Activated CD8-positive, alpha-beta memory T cell treated with anti-CD3 and anti-CD28 coated beads for 1 hour (primary cell): ENCODE results near the gene DGAT2.

ENCODE experiments used
- DNase-seq, 2 donors: peaks; one replicate each; pipeline ENCODE4 v3.0.0-alpha.2; 2020; ENCODE audit warnings: low read depth in 1 of 2; ENCODE audit errors: extremely low read depth in 1 of 2

The DGAT2 gene

DNA sequence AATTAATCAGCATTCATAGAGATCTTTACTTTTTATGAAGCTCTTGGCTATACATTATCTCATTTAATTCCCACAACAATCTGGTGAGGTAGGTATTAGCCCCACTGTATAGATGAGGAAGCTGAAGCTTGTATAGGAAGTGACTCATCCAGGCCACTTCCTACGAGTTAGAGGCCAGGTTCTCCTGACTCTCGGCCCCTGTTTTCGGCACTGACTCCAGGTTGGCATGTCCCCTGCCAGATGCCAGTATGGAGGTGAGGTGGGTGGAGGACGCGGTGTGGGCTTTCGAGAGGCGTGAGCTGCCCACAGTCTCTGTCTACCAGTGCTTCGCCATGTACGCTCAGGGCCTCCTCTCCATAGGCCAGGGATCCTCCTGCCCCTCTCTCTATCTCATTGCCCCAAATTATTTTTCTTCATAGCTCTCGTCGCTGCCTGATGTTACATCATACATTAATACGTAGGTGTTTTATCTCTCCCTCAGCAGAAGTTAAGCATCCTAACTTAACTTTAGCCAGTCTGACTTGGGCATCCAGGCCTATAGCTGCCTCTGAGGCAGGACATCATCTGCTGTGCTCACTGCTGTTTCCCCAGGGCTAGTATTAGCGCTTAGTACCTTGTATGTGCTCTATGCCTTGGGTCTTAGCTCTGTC, 9.0 kb downstream of the DGAT2 start:
- no peak for DNase-seq

DNA sequence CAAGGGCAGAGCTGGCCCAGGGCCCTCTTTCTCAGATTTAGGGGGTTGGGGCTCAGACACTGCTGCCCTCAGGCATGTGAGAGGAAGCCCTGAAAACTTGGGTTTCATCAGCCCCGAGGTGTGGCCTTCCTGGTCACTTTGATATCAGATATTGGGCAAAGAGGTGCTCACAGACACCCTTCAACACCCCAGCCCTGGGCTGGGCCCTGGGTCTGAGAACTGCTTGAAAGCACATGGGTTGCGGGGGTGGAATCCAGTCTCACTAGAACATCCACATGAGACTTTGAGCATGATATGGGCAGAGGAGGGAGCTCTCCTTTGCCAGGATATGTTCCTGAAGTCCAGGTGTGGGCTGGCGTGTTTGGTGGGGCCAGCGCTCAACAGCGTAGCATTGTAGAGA, 10.4 kb downstream of the DGAT2 start:
- DNase-seq, result no peak

DNA sequence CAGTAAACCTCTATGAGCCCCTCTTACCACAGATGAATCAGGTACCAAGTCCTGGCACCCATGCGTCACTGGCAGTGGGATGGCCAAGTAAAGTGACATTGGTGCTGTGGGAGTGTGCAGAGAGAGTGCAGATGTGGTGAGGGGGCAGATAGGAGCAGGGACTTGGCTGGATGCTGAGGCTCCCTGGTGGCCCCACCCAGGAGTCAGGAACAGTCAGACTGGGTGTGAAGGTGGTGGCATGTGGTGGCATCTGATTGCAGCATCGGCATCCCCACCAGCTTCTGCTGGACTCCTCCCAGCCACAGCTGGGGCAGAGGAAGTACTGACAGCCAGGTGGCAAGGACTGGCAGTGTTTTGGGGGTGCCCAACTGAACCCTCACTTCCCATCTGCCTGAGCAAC, 11.4 kb downstream of the DGAT2 start:
- no peak for DNase-seq

DNA sequence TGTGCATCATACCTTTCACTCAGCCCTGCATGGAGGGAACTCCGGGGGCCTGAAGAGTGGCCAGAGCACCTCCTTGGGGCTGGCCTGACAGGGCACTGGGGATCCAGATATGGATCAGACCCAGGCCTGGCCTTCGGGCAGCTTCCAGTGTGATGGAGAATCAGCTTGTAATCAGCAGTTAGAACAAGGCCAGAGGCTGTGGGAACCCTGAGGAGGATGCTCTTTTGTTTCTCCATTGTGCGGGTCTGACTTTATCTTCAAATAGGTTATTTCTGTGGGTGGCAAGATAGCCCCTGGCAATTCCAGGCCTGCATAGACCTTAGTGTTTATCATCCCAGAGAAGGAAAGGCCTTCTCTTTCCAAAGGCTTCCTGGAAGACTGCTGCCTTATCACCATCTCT, 12.3 kb downstream of the DGAT2 start:
- no peak for DNase-seq

DNA sequence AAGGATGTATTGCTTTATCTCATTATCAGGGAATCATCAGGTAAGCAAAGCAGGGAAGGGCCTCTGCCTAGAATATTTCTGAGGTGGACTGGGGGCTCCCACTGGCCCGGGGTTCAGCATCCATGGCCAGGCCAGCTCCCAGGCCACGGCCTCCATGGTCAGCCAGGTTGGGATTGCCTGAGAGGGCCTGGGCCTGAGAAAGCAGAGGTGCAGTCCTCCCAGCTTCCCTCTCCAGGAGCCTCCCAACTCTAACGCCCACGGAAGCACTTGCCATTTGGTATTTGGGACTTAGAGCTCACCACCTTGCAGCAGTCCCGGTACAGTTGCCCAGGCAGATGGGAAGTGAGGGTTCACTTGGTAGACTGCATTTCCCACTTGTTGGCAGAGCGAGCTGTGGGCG, 12.7 kb downstream of the DGAT2 start:
- no peak for DNase-seq

DNA sequence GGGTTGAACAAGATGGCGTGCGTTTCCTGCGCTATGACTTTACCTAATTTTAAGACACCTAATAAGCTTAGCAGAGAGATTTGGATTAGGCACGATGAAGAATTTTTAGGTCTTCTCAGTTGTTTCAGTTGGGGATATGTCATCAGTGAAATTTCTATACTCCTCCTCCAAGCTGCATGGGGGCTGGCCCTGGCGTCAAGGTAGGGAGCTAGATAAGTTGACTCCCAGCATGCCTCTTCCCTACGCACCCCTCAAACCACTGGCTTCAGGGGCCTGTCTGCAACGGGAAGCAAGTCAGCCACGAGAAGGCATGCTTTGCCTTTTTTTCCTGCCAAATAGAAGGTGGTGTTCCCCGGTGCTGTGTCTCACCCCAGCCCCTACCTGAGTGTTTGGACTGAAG, 13.3 kb downstream of the DGAT2 start:
- DNase-seq, result no peak

DNA sequence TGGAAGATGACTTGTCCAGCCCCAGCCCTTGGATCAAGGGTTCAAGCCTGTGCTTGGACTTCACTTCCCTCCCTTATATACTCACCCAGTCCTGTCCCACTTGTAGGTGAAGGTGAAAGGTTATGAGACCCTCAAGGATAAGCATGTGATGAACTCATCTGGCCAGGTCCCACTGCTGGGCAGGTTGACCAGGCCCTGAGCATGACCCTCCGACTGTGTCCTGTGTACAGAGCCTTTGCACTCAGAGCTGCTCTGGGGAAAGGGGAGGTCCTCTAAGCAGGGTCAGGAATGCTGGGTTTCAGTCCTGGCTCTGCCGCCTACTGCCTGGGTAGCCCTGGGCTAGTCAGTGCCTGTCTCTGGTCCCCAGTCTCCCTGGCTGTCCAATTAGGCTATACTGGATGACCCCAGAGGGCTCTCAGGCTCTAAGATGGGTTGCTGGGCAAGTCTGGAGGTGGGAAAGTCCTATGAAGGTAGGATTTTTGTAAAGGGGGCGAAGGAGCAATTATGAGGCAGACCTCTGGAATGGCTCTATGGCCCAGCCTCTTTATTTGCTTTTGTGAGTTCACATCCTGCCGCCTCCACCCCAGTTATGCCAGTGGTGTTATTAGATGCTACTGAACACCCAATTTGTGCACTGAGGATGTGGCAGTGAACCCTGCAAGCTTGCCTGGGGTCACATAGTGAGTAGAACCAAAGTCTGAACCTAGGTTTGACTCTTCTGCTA, 14.1 kb downstream of the DGAT2 start:
- no peak for DNase-seq

DNA sequence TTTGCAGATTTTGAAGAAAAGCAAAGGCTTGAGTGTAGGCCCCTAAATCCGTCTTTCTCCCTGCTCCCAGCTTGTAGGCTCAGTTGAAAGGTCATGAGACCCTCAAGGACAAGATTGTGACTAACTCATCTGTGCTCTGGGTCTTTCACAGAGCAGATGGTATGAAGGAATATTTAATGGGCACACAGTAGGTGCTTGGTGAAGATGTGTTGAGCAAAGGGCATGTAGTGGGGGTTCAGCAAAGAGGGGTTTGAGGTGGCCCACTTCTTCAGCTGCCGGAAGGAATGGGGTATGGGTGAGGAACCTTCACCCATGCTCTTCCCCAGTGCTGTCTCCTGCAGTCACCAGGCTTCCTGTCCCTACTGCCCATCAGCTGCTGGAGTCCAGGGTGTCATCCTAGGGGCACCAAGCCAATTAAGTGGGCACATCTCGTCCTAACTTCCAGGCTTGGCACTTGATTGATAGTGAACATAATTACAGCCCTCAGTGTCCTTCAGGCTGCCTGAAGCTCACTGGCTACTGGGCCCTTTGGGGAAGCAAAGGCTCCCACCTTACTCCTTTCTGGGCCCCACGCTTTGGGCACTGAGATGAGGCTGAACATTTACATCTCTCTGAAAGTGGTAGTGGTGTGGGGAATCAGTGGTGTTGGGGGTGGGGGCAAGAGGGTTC, 15.0 kb downstream of the DGAT2 start:
- DNase-seq, result no peak

DNA sequence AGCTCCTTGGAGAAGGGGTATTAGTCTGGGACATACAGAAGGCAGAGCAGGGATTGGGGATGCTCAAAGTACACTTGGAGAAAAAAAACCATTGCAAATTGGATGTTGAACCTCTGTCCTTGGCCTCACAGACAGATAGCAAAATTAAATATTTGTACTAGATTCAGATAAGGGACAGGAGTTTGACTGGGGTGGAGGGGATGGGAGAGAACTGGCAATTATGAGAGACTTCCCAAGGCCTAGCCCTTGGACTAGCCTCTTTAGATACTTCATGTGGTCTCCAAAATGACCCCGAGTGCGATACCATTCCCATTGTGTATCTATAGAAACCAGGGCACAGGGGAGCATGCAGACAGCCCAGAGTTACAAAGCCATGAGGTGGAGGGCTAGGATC, 15.5 kb downstream of the DGAT2 start:
- no peak for DNase-seq

DNA sequence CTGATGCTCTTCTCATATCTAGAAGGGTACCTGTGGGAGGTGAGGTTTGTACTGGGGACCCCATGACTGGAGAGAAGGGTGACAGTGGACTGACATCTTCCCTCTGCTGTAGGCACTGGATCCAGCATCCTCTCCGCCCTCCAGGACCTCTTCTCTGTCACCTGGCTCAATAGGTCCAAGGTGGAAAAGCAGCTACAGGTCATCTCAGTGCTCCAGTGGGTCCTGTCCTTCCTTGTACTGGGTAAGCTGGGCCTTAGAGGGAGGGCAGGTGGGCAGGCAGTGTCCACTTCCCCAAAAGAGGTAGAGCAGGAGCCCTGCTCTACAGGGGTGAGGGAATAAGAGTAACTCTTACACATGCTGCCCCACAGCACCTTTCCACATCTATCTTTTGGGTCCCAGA, 15.9 kb downstream of the DGAT2 start:
- DNase-seq, result no peak

DNA sequence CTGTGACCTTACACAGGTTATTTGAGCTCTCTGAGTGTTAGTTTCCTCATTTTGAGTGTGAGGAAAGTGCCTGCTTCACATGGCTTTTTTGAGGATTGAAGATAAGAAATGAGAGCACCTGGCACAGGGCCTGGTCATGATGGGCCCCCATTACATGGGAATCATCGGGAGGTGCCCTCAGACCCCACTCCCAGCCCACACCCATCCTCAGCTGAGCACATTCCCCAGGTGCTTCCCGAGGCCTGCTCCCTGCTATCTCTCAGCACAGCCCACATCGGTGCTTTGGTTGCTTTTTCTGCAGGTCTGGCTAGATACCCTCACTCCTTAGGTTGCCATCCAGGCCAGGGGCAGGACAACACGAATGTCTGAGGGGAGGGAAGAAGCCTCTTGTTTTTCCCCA, 16.6 kb downstream of the DGAT2 start:
- no peak for DNase-seq

DNA sequence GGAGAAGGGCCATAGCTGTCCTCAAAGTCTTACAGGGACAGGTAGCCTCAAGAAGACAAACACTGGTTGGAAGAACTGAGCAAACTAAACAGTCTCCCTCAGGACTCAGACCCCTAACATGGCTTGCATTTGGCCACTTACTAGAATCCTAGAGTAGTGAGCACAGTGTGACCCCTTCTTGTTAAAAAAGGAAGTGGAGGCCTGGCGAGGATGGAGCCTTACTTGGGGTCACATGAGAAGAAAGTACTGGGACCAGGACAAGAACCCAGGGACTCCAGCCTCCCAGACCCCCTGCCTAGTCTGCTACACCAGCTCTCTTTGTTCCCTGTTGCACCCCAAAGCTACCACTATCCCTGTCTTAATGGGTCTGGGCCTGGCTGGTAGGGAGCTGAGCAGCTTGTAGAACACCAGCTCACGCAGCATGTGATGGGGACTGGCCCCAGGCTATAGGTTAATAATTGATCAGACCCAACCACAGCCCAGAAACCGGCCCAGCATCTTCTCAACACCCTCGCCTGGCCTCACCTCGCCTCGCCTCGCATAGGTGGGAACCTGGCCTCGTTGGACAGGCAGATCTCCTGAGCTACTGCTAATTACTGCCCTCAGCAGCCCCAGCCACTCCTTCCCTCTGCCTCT, 17.6 kb downstream of the DGAT2 start:
- DNase-seq, result no peak

DNA sequence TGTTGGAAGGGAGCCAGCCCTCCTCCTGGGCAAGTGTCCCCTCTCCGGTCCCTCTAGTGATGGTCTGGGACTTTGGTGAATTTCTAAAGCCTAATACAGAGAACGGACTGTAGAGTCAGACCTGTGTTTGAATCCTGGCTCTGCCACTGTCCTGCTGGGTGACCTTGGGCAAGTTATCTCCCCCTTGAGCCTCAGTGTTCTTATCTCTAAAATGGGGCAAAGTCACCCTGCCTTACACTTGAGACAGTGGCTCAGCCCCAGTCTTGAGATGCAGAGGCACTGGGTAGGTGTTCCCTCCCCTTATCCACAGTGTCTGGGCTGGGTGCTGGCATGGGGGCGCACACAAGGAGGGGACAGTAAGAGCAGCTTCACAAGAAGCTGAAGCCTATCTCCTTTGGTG, 20.9 kb downstream of the DGAT2 start:
- no peak for DNase-seq

DNA sequence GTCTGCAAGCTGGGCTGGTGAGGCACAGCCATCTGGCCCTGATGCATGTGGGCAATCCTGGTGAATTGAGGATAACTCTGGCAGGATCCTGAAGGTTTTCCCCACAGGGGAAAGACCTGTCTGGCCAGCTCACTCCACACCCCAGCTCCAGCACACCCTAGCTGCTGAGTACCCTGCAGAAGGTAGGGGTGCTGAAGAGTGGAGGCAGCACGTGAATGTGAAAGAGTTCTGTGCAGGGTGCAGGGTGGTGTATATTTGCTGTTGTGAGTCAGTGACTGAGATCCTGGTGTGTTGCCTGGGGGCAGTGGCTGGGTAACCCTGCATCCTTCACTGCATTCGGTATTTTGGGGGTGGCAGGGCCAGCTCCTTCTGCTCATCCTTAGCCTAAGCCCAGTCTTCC, 22.4 kb downstream of the DGAT2 start:
- no peak for DNase-seq

DNA sequence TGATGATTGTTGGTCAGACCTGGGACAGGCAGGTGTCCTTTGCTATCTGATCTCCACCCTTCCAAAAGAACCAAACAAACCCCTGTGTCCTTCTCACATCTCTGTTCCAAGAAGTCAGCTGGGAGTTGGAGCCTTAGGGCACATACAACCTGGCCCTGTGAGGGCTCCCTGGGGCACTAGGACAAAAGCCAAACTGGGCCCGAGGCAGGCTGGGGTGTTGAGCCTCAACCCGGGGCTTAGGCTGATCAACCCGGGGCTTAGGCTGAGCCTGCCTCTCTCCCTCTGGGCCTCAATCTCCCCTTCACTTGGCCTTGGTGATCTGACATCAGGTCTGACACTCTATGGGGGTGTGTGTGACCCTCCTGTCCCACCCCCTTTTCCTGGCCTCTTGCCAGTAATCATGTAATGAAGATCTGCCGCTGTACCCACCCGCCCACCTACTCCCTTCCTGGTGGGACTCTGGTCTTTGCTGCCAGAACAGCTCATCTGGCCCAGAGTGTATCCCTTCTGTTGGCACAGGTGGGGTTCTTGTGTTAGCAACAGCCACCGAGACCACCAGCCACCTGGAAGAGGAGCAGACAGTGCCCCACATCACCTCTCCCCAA, 23.7 kb downstream of the DGAT2 start:
- no peak for DNase-seq

DNA sequence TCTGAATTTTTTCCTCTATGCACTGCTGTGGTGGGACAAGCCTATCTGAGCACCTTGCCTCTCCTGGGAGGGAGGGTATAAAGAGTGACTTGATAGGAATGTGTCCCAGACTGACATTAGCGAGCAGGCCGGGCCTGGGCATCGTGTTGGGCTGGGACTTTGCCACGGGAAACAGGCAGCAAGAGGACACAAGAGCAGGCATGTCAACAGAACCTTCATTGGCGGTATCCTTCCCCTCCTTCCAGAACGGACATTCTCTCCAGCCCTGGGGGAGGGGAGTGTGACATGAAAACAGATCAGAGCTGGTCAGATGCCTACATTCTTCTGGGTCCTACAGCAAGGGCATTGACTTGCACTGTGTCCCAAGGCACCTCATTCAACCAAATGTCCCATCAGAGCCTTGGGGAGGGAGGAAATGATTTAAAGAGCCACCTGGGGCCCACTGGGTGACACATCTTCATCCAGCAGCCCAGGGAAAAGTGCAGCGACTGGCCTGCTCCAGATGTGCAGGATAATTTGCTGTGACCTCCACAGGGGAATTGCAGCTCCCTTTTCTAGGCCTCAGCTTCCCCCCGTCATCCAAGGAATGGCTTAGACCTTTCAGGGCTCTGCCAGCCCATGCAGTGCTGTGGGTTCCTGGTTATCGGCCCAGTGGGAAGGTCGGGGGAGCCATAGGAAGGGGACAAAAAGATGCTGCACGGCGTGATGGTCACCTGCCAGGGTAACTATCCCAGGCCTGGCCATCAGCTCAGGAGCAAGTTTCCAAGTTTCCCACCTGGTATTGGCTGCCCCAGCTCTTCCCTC, 24.6 kb downstream of the DGAT2 start:
- DNase-seq, result no peak

DNA sequence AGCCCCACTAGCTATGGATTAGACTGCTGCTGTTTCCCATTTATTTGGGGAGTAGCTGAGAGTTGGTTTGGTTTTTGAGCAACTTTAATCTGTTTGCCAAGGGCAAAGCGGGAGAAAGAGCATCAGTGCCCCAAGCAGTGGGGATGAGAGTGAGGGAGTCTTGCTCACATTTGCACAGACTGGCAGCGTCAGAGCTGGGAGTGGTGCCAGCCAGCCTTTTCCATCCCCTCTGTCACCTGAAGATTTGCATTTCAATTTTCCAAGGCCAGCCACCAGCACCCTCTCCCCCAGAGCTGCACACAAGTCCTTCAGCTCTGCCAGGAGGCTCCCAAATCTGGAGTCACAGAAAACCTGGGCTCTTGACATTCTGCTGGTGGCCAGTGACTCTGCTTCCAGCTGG, 25.4 kb downstream of the DGAT2 start:
- DNase-seq, result no peak

DNA sequence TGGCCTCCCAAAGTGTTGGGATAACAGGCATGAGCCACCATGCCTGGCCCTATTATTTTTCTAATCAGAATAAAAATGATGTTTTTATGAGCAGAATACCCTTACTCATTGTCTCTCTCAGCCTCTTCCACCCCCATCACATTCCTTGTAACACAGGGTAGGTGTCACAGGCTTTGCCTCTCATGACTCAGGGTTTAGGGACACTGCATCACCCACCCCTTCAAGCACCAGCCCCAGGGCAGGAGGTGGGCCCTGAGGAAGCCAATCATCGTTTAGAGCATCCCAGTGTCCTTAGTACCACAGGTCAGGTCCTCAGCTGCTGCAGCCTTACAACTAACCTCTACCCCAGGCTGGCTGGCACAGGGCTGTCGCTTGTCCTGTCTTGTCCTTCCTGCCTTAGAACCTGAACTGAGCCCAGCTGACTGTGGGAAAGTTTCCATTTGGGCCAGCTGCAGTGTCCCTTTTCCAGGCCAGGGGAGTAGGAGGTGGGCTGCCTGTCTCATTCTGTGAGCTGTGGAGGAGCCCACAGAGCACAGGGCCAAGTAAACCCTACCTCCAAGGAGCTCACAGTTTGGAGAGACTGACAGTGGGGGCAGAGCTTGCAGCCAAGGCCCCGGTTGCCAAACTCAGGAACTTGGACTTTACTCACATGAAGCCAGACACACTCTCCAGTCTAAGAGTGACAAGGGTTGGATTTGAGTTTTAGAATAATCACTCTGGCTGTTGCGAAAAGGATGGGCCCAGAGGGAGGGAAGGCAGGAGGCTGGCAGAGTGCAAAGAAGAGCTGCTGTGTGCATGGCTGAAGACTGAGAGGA, 26.9 kb downstream of the DGAT2 start:
- no peak for DNase-seq

DNA sequence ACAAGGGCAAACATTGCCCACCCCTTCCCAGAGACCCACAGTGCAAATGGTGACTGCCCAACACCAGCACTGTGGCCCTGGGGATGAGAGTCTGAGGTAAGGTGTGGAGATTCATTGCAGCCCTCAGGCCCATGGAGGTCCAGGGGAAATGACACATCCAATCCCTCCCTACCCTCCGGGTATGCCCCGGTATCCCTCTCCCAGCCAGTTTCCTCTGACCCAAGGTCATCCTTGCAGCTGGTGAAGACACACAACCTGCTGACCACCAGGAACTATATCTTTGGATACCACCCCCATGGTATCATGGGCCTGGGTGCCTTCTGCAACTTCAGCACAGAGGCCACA, 27.5 kb downstream of the DGAT2 start:
- no peak for DNase-seq

DNA sequence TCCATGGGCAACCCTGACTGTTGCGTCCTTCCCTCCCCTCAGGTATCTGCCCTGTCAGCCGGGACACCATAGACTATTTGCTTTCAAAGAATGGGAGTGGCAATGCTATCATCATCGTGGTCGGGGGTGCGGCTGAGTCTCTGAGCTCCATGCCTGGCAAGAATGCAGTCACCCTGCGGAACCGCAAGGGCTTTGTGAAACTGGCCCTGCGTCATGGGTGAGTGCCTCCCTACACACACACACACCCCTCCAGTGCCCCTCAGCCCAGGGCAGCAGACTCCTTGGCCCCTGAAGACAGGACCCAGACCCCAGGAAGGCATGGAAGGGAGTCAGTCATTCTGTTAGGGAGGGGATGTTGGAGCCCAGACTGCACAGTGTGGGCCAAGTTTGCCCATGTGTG, 28.5 kb downstream of the DGAT2 start:
- no peak for DNase-seq
